ENCODE data around the gene SLN.

SLN gene

DNA sequence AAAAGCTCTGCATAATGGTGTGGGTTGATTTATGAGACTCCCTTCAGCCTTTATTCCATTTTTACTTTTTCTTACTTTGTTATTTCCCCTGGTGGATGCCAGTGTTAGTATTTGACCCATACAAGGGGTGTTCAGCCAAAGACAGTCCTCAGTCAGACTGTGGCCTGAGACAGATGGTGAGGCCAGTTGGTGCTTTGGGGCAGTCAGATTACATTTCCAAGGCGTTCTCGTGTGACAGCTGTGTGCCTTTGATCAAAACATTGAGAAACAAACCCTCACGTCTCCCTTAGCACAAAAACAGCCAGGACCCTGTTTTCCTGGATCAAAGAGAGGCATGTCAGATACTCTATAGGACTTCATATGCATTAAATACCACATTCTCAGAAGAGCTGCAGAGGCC is 31.3 kb upstream of the SLN start:
- H3K9me3 ChIP-seq (ENCODE audit: control insufficient read depth, low read length): no peaks in the 10 kb centered on the region
- H3K27me3 ChIP-seq (ENCODE audit: control insufficient read depth, insufficient read depth, low read length, poor library complexity, severe bottlenecking): no peaks in the 10 kb centered on the region
- WGBS, 2 experiments: 54 to 67% methylated on average over 3 of the region's 3 CpGs
- no peak overlapping the region for H3K4me3 ChIP-seq (ENCODE audit: insufficient read depth, low read depth, low read length)
- H3K27ac ChIP-seq (ENCODE audit: insufficient read depth, low read depth, low read length, poor library complexity, severe bottlenecking): no peak overlapping the region
- H3K4me1 ChIP-seq (ENCODE audit: control insufficient read depth, insufficient read depth, low read length): peaks cover 2% of the 10 kb centered on the region
- H3K36me3 ChIP-seq (ENCODE audit: control insufficient read depth, insufficient read depth, low read length): no peaks in the 10 kb centered on the region

DNA sequence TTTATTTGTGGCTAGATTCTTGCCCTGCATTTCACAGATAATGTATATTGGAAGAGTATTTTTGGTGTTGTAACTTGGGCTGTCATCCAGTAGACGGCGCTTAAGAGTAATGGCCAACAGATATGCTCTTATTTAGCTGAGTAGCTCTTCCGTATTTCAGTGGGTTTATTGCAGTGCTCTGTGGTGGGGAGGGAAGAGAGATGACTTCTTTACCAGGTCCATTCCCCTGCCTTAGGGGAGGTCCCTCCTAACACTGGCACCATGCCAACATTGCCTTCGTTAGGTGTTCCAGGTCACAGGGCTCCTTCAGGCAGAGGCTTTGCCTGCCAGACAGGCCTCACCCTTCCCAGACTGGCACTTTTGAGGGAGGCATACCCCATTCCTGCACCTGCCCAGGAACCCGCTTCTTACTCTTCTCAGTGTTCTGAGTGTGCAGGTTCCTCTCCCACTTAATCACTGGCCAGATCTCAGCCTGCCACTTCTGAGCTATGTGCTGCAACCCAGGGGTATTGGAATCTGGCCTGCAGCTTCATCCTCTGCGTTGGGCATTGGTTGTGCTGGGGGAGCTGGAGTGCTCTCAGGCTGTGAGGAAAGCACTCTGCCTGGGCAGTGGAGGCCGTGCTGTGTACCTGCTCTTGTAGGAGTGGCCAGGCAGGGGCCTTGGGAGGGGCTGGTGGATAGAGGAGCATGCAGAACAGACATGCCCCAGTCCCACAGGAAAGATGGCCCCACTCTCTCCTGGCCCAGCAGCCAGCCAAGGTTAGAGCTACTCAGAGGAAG is 29.4 kb upstream of the SLN start:
- H3K36me3 ChIP-seq (ENCODE audit: control insufficient read depth, insufficient read depth, low read length): no peaks in the 10 kb centered on the region
- H3K4me1 ChIP-seq (ENCODE audit: control insufficient read depth, insufficient read depth, low read length): peaks cover 2% of the 10 kb centered on the region
- no peaks in the 10 kb centered on the region for H3K9me3 ChIP-seq (ENCODE audit: control insufficient read depth, low read length)
- no peaks in the 10 kb centered on the region for H3K27me3 ChIP-seq (ENCODE audit: control insufficient read depth, insufficient read depth, low read length, poor library complexity, severe bottlenecking)
- 63 to 65% methylated on average over 7 of the region's 7 CpGs for WGBS, 2 experiments
- no peak overlapping the region for H3K4me3 ChIP-seq (ENCODE audit: insufficient read depth, low read depth, low read length)
- no peak overlapping the region for H3K27ac ChIP-seq (ENCODE audit: insufficient read depth, low read depth, low read length, poor library complexity, severe bottlenecking)

DNA sequence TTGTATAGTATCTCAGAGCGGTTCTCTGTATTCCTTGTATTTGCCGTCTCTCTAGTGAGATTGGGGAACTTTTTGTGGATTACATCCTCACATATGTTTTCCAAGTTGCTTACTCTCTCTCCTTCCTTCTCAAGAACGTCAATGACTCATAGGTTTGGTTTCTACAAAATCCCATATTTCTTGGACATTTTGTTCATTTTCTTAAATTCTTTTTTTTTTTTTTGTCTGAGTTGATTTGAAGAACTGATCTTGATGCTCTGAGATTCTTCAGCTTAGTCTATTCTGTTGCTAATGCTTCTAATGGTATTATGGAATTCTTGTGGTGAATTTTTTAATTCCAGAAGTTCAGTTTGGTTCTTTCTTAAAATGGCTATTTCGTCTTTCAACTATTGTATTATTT is 28.4 kb upstream of the SLN start:
- no peak overlapping the region for H3K4me3 ChIP-seq (ENCODE audit: insufficient read depth, low read depth, low read length)
- H3K27ac ChIP-seq (ENCODE audit: insufficient read depth, low read depth, low read length, poor library complexity, severe bottlenecking): no peak overlapping the region
- 96 to 97% methylated on average over 4 of the region's 4 CpGs for WGBS, 2 experiments
- no peaks in the 10 kb centered on the region for H3K27me3 ChIP-seq (ENCODE audit: control insufficient read depth, insufficient read depth, low read length, poor library complexity, severe bottlenecking)
- H3K4me1 ChIP-seq (ENCODE audit: control insufficient read depth, insufficient read depth, low read length): peaks cover 2% of the 10 kb centered on the region
- no peaks in the 10 kb centered on the region for H3K36me3 ChIP-seq (ENCODE audit: control insufficient read depth, insufficient read depth, low read length)
- no peaks in the 10 kb centered on the region for H3K9me3 ChIP-seq (ENCODE audit: control insufficient read depth, low read length)

DNA sequence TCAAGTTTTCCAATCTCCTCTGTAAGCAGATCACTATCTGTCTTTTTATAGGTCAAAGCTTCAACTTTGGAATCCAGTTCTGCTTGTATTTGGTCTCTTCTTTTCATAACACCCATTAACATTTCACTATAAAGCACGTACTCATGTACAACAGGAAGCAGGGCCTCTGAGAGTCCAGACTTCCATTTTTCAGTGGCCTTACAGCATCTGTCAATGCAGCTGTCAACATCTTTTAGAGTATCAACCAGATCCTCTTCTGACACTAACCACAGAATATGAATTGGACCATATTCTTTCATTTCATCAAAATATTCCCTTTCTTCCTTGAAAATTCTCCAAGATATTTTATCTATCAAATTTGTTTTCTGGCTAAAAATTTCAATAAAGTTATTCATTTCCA is 24.7 kb upstream of the SLN start:
- Histone ChIP-seq H3K27ac (ENCODE audit: insufficient read depth, low read depth, low read length, poor library complexity, severe bottlenecking) (no peak overlapping the region), H3K27me3 (ENCODE audit: control insufficient read depth, insufficient read depth, low read length, poor library complexity, severe bottlenecking) (no peaks in the 10 kb centered on the region), H3K4me3 (ENCODE audit: insufficient read depth, low read depth, low read length) (no peak overlapping the region), H3K36me3 (ENCODE audit: control insufficient read depth, insufficient read depth, low read length) (no peaks in the 10 kb centered on the region), H3K4me1 (ENCODE audit: control insufficient read depth, insufficient read depth, low read length) (no peaks in the 10 kb centered on the region), H3K9me3 (ENCODE audit: control insufficient read depth, low read length) (no peaks in the 10 kb centered on the region)
- WGBS, 2 experiments: 38 to 46% methylated on average over 1 of the region's 1 CpG

DNA sequence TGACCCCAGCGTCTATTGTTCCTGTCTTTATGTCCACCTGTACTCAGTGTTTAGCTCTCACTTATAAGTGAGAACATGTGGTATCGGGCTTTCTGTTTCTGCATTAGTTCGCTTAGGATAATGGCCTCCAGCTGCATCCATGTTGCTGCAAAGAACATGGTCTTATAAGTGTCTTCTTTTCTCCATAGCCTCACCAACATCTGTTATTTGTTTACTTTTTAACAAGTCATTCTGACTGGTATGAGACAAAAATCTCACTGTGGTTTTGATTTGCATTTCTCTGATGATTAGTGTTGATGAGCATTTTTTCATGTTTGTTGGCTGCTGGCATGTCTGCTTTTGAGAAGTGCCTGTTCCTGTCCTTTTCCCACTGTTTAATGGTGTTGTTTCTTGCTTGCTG is 21.7 kb upstream of the SLN start:
- 93 to 98% methylated on average over 3 of the region's 3 CpGs for WGBS, 2 experiments
- H3K4me3 ChIP-seq (ENCODE audit: insufficient read depth, low read depth, low read length): no peak overlapping the region
- H3K9me3 ChIP-seq (ENCODE audit: control insufficient read depth, low read length): no peaks in the 10 kb centered on the region
- H3K27me3 ChIP-seq (ENCODE audit: control insufficient read depth, insufficient read depth, low read length, poor library complexity, severe bottlenecking): no peaks in the 10 kb centered on the region
- H3K36me3 ChIP-seq (ENCODE audit: control insufficient read depth, insufficient read depth, low read length): no peaks in the 10 kb centered on the region
- H3K27ac ChIP-seq (ENCODE audit: insufficient read depth, low read depth, low read length, poor library complexity, severe bottlenecking): no peak overlapping the region
- no peaks in the 10 kb centered on the region for H3K4me1 ChIP-seq (ENCODE audit: control insufficient read depth, insufficient read depth, low read length)

DNA sequence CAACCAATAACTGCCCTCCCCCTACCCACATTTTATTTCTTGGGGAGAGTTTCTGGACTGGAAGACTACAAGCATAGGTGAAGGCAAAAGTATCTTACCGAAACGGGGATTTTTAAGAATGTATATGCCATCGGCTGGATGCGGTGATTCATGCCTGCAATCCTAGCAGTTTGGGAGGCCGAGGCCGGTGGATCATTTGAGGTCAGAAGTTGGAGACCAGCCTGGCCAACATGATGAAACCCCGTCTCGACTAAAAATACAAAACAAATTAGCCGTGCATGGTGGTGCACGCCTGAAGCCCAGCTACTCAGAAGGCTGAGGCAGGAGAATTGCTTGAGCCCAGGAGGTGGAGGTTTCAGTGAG is 20.8 kb upstream of the SLN start:
- Histone ChIP-seq H3K36me3 (ENCODE audit: control insufficient read depth, insufficient read depth, low read length) (no peaks in the 10 kb centered on the region), H3K4me3 (ENCODE audit: insufficient read depth, low read depth, low read length) (no peak overlapping the region), H3K27me3 (ENCODE audit: control insufficient read depth, insufficient read depth, low read length, poor library complexity, severe bottlenecking) (no peaks in the 10 kb centered on the region), H3K27ac (ENCODE audit: insufficient read depth, low read depth, low read length, poor library complexity, severe bottlenecking) (no peak overlapping the region), H3K9me3 (ENCODE audit: control insufficient read depth, low read length) (no peaks in the 10 kb centered on the region), H3K4me1 (ENCODE audit: control insufficient read depth, insufficient read depth, low read length) (no peaks in the 10 kb centered on the region)
- 95 to 97% methylated on average over 10 of the region's 10 CpGs for WGBS, 2 experiments

DNA sequence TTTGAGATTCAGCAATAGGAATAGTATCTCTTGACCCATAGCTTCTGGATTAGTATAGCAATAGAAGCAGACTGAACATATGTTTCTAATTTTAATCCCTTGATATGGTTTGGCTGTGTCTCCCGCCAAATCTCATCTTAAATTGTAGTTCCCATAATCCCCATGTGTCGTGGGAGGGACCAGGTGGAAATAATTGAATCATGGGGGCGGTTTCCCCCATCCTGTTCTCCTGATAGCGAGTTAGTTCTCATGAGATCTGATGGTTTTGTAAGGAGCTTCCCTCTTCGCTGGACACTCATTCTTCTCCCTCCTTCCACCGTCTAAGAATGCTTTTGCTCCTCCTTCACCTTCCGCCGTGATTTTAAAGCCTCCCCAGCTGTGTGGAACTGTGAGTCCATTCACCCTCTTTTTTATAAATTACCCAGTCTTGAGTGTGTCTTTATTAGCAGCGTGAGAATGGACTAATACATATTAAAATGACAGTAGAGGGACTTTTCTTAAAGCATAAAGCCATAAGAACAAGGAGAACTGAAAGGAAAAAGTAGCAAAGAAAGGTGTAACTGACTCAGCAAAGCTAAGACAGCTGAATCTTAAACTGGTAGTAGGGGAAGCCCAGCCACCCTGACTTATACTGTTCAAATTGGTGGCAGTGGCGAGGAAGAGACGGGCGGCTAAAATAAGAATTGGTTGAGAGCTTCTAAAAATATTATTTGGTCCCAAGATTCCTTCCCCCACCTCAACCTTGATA is 20.3 kb upstream of the SLN start:
- 89 to 95% methylated on average over 11 to 12 of the region's 12 CpGs for WGBS, 2 experiments
- H3K36me3 ChIP-seq (ENCODE audit: control insufficient read depth, insufficient read depth, low read length): no peaks in the 10 kb centered on the region
- H3K27me3 ChIP-seq (ENCODE audit: control insufficient read depth, insufficient read depth, low read length, poor library complexity, severe bottlenecking): no peaks in the 10 kb centered on the region
- no peak overlapping the region for H3K27ac ChIP-seq (ENCODE audit: insufficient read depth, low read depth, low read length, poor library complexity, severe bottlenecking)
- no peaks in the 10 kb centered on the region for H3K9me3 ChIP-seq (ENCODE audit: control insufficient read depth, low read length)
- H3K4me1 ChIP-seq (ENCODE audit: control insufficient read depth, insufficient read depth, low read length): no peaks in the 10 kb centered on the region
- no peak overlapping the region for H3K4me3 ChIP-seq (ENCODE audit: insufficient read depth, low read depth, low read length)

DNA sequence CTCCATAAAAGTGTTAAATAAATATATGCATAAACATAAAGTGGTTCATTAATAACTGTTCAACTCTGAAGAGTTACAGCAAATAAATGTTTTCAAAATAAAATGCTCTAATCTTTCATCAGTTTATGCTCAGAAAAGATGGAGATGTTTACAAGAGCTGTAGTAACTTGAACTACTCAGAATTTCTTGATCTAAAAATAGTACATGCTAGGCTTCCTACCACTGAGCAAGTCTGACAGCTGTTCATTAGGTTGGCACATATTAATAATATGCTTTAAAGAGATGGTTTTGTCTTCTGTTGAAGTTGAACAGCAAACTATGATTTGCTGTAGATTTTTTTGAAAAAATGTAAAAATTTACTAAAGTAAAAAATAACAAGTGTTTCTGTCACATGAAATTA is 10.8 kb upstream of the SLN start:
- no peak overlapping the region for H3K4me3 ChIP-seq (ENCODE audit: insufficient read depth, low read depth, low read length)

DNA sequence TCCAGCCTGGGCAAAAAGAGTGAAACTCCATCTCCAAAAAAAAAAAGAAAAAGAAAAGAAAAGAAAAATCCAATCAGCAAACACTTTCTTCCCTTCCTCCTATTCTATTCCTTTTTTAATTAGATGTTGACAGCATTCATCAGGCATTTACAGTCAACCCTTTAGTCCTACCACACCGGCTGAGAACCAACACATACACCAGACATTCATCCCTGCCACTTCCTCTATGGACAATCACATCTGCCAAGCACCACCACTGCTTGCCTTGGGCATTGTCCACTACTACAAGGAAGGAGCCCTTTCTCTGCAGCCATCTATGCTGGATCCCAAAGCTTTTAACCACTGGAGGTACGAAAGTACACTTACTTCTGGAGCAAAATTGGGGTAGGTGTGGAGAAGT is 9.4 kb upstream of the SLN start:
- WGBS, 2 experiments: 93 to 96% methylated on average over 2 of the region's 2 CpGs
- no peak overlapping the region for H3K27ac ChIP-seq (ENCODE audit: insufficient read depth, low read depth, low read length, poor library complexity, severe bottlenecking)
- no peaks in the 10 kb centered on the region for H3K36me3 ChIP-seq (ENCODE audit: control insufficient read depth, insufficient read depth, low read length)

More for the DNA sequence above, 10.8 kb upstream of the SLN start:
- Histone ChIP-seq H3K9me3 (ENCODE audit: control insufficient read depth, low read length) (no peaks in the 10 kb centered on the region), H3K27me3 (ENCODE audit: control insufficient read depth, insufficient read depth, low read length, poor library complexity, severe bottlenecking) (no peaks in the 10 kb centered on the region), H3K36me3 (ENCODE audit: control insufficient read depth, insufficient read depth, low read length) (no peaks in the 10 kb centered on the region), H3K4me1 (ENCODE audit: control insufficient read depth, insufficient read depth, low read length) (no peaks in the 10 kb centered on the region), H3K27ac (ENCODE audit: insufficient read depth, low read depth, low read length, poor library complexity, severe bottlenecking) (no peak overlapping the region)

DNA sequence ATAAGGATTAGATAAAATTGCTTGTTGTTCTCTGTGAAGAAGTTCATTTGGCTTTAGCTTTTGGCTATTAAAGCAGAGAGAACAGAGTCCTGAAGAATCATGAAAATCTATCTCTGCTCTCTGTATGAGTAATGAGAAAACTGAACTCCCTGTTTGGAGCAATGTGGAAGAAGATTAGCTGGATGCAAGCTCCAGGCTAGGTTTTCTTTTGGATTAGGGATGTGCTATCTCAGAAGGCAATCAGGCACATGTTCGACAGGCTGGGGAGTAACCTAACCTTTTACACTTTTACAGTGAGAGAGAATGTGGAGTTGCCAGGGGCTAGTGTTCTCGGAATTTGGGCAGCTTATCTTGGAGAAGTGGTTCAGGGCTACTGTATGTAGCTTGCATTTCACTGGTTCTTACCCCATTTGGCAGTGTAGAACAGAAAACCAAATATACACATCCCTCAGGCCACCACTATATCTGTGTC is 8.5 kb upstream of the SLN start:
- WGBS, 2 experiments: 89 to 94% methylated on average over 2 of the region's 2 CpGs

More for the DNA sequence above, 9.4 kb upstream of the SLN start:
- Histone ChIP-seq H3K4me3 (ENCODE audit: insufficient read depth, low read depth, low read length) (no peak overlapping the region), H3K9me3 (ENCODE audit: control insufficient read depth, low read length) (no peaks in the 10 kb centered on the region), H3K27me3 (ENCODE audit: control insufficient read depth, insufficient read depth, low read length, poor library complexity, severe bottlenecking) (no peaks in the 10 kb centered on the region), H3K4me1 (ENCODE audit: control insufficient read depth, insufficient read depth, low read length) (no peaks in the 10 kb centered on the region)

More for the DNA sequence above, 8.5 kb upstream of the SLN start:
- Histone ChIP-seq H3K27ac (ENCODE audit: insufficient read depth, low read depth, low read length, poor library complexity, severe bottlenecking) (no peak overlapping the region), H3K4me3 (ENCODE audit: insufficient read depth, low read depth, low read length) (no peak overlapping the region), H3K4me1 (ENCODE audit: control insufficient read depth, insufficient read depth, low read length) (no peaks in the 10 kb centered on the region), H3K9me3 (ENCODE audit: control insufficient read depth, low read length) (no peaks in the 10 kb centered on the region), H3K36me3 (ENCODE audit: control insufficient read depth, insufficient read depth, low read length) (no peaks in the 10 kb centered on the region), H3K27me3 (ENCODE audit: control insufficient read depth, insufficient read depth, low read length, poor library complexity, severe bottlenecking) (no peaks in the 10 kb centered on the region)

Measured in ectodermal cell (in vitro differentiated cells).